Measurements from ENCODE around the gene FBXL13. TPM values are rescaled to one million over a fixed set of nuclear protein-coding genes. Genes with fewer than 3 reads are reported as not detected.

Gene FBXL13
- total and polyA plus RNA-seq, 5 donors from 2014 or later, result 0.19 to 0.42 TPM; not detected in 3

DNA sequence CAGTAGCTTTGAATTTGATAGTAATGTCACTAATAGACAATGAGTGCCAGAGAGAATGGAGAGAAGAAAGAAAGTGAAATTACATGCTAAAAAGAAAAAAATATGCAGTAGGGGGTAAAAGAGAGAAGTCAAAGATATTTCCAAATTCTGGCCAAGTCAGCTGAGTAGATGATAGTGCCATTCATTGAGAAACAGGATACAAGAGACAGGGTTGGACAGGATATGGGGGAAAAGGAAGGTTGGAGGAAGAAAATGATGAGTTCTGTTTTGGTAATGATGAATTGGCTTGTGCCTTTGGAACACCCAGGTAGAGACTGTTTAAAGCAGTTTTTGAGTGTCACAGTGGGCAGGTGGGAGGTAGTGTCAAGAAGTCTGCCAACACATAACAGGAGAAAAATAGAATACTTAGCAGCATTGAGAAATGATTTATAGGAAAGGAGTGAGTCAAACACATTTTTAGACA lies 83.5 kb downstream of the FBXL13 start:
- ATAC-seq (ENCODE audit: low read depth in 2 of 2) (no peak), DNase-seq (no peak)
- H3K27me3 ChIP-seq (ENCODE audit: control insufficient read depth, insufficient read depth, low read length), result peaks cover 3% of the 10 kb centered on the region
- H3K36me3 ChIP-seq (ENCODE audit: control insufficient read depth, insufficient read depth, low read length), result no peaks in the 10 kb centered on the region
- H3K4me1 ChIP-seq (ENCODE audit: control insufficient read depth, insufficient read depth, low read length, poor library complexity, severe bottlenecking), result no peaks in the 10 kb centered on the region
- H3K9me3 ChIP-seq (ENCODE audit: control insufficient read depth in 2 of 2, low read length in 2 of 2), result no peaks in the 10 kb centered on the region
- Mint-ChIP-seq H3K27me3 (peaks cover 5% of the 10 kb centered on the region), H3K27ac (no peak overlapping the region), H3K9me3 (peaks cover 0 to 2% (median 0%) of the 10 kb centered on the region in 7 donors), H3K4me1 (no peaks in the 10 kb centered on the region), H3K36me3 (no peaks in the 10 kb centered on the region), H3K4me3 (no peak overlapping the region)
- H3K4me3 ChIP-seq (ENCODE audit: low read depth, low read length), result no peak overlapping the region
- no peak overlapping the region for H3K27ac ChIP-seq (ENCODE audit: insufficient read depth, low read length, poor library complexity, severe bottlenecking)

DNA sequence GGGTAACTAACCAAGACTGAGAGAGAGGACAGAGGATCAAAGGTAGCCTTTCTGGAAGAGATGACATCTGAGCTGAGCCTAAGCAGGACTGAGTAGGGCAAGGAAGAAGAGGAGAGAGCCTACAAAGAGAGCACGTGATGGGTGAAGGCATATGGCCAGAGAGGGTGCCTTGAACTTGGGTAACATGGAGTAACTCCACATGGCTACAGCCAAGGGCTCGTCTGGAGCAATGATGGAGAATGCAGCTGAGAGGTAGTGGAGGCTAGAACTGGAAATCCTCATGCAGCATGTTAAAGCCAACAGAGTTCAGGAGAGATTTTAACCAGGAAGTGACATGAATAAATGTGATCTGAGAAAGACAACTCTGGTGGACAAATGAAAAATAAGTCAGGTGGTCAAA lies 84.0 kb downstream of the FBXL13 start:
- Histone ChIP-seq H3K36me3 (ENCODE audit: control insufficient read depth, insufficient read depth, low read length) (no peaks in the 10 kb centered on the region), H3K4me1 (ENCODE audit: control insufficient read depth, insufficient read depth, low read length, poor library complexity, severe bottlenecking) (no peaks in the 10 kb centered on the region), H3K27me3 (ENCODE audit: control insufficient read depth, insufficient read depth, low read length) (peaks cover 3% of the 10 kb centered on the region), H3K27ac (ENCODE audit: insufficient read depth, low read length, poor library complexity, severe bottlenecking) (no peak overlapping the region), H3K9me3 (ENCODE audit: control insufficient read depth in 2 of 2, low read length in 2 of 2) (no peaks in the 10 kb centered on the region), H3K4me3 (ENCODE audit: low read depth, low read length) (no peak overlapping the region)
- Mint-ChIP-seq H3K36me3 (no peaks in the 10 kb centered on the region), H3K4me3 (no peak overlapping the region), H3K27me3 (peaks cover 5% of the 10 kb centered on the region), H3K27ac (no peak overlapping the region), H3K4me1 (no peaks in the 10 kb centered on the region), H3K9me3 (peaks cover 0 to 2% (median 0%) of the 10 kb centered on the region in 7 donors)
- no peak for DNase-seq
- ATAC-seq (ENCODE audit: low read depth in 2 of 2), result no peak

GRCh38 chr7:102988631-102989560 lies 85.7 kb downstream of the FBXL13 start:
- no peaks in the 10 kb centered on the region for H3K27me3 Mint-ChIP-seq
- no peak for DNase-seq
- H3K4me3 ChIP-seq (ENCODE audit: low read depth, low read length), result no peak overlapping the region
- H3K4me1 Mint-ChIP-seq, result no peaks in the 10 kb centered on the region
- H3K9me3 ChIP-seq (ENCODE audit: control insufficient read depth in 2 of 2, low read length in 2 of 2), result no peaks in the 10 kb centered on the region
- no peak for ATAC-seq (ENCODE audit: low read depth in 2 of 2)
- peaks cover 0 to 2% (median 0%) of the 10 kb centered on the region in 7 donors for H3K9me3 Mint-ChIP-seq
- H3K27ac Mint-ChIP-seq, result no peak overlapping the region
- peaks cover 3% of the 10 kb centered on the region for H3K27me3 ChIP-seq (ENCODE audit: control insufficient read depth, insufficient read depth, low read length)
- H3K36me3 ChIP-seq (ENCODE audit: control insufficient read depth, insufficient read depth, low read length), result no peaks in the 10 kb centered on the region
- H3K27ac ChIP-seq (ENCODE audit: insufficient read depth, low read length, poor library complexity, severe bottlenecking), result no peak overlapping the region
- H3K4me3 Mint-ChIP-seq, result no peak overlapping the region
- H3K4me1 ChIP-seq (ENCODE audit: control insufficient read depth, insufficient read depth, low read length, poor library complexity, severe bottlenecking), result no peaks in the 10 kb centered on the region
- no peaks in the 10 kb centered on the region for H3K36me3 Mint-ChIP-seq

DNA sequence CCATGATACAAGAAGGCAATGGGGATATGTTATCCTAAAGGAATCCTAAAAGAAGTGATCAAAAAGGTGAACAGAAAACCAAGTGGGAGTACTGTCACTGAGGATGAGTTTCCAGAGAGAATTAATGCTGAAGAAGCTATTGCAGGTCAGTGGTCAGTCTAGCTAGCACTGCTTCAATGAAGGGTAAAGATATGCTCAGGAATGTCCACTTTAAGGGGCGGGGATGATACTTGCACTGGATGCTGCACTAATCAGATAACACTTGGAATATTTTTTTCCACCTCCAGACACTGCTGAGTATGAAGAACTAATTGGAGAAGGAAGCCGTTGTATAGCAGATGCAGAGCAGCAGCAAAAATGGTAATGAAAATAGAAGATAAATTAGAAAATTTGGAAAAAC lies 86.5 kb downstream of the FBXL13 start:
- peaks cover 0 to 2% (median 0%) of the 10 kb centered on the region in 7 donors for H3K9me3 Mint-ChIP-seq
- Histone ChIP-seq H3K36me3 (ENCODE audit: control insufficient read depth, insufficient read depth, low read length) (no peaks in the 10 kb centered on the region), H3K27ac (ENCODE audit: insufficient read depth, low read length, poor library complexity, severe bottlenecking) (no peak overlapping the region), H3K4me1 (ENCODE audit: control insufficient read depth, insufficient read depth, low read length, poor library complexity, severe bottlenecking) (no peaks in the 10 kb centered on the region), H3K9me3 (ENCODE audit: control insufficient read depth in 2 of 2, low read length in 2 of 2) (no peaks in the 10 kb centered on the region), H3K27me3 (ENCODE audit: control insufficient read depth, insufficient read depth, low read length) (peaks cover 3% of the 10 kb centered on the region), H3K4me3 (ENCODE audit: low read depth, low read length) (no peak overlapping the region)
- DNase-seq (no peak), ATAC-seq (ENCODE audit: low read depth in 2 of 2) (no peak)
- no peaks in the 10 kb centered on the region for H3K36me3 Mint-ChIP-seq
- no peaks in the 10 kb centered on the region for H3K4me1 Mint-ChIP-seq
- no peak overlapping the region for H3K27ac Mint-ChIP-seq
- no peak overlapping the region for H3K4me3 Mint-ChIP-seq
- no peaks in the 10 kb centered on the region for H3K27me3 Mint-ChIP-seq

DNA sequence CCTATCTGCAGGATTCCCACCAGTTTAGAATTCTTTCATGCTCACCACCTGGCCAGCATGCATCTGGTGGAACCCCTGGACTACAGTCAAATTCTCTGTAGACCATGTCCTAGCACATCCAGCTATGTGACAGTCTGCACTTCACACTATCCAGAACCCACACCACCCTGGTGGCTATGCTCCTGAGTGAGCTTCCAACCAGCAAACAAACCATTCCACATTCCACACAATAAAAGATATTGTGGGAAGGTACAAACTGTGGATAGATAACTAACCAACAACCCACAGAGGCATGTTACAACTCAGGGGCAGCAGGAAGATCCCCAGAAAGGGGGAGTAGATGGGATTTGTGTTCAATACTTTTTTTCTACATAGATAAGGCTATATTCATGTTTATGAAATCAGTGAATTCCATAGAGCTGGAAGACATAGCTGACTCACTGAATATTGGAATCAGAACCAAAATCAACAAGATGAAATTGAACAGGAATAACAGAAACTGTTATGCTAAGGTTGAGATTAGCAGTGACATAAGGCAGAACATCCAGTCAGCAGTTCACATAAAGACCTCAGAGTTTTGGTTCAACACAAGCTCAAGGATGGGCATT lies 89.3 kb downstream of the FBXL13 start:
- Mint-ChIP-seq H3K27me3 (no peaks in the 10 kb centered on the region), H3K36me3 (no peaks in the 10 kb centered on the region), H3K27ac (no peak overlapping the region), H3K9me3 (peaks cover 0 to 2% (median 0%) of the 10 kb centered on the region in 7 donors), H3K4me1 (no peaks in the 10 kb centered on the region), H3K4me3 (no peak overlapping the region)
- Histone ChIP-seq H3K9me3 (ENCODE audit: control insufficient read depth in 2 of 2, low read length in 2 of 2) (no peaks in the 10 kb centered on the region), H3K4me1 (ENCODE audit: control insufficient read depth, insufficient read depth, low read length, poor library complexity, severe bottlenecking) (no peaks in the 10 kb centered on the region), H3K27me3 (ENCODE audit: control insufficient read depth, insufficient read depth, low read length) (no peaks in the 10 kb centered on the region), H3K36me3 (ENCODE audit: control insufficient read depth, insufficient read depth, low read length) (no peaks in the 10 kb centered on the region), H3K4me3 (ENCODE audit: low read depth, low read length) (no peak overlapping the region), H3K27ac (ENCODE audit: insufficient read depth, low read length, poor library complexity, severe bottlenecking) (no peak overlapping the region)
- no peak for DNase-seq
- no peak for ATAC-seq (ENCODE audit: low read depth in 2 of 2)

DNA sequence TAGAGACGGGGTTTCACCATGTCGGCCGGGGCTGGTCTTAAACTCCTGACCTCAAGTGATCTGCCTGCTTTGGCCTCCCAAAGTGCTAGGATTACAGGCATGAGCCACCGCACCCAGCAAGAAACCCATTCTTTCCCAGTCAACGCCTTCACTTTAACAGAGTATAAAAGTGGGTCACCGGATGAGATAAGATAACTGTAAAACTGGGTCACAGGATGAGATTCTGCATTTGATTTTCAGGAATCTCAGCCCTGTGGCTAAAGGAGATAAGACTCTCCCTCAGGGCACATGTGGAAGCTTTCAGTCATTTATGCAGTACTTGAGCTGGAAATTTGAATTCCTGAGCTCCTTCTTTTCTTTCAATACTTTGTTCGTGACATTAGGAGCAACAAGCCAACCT lies 91.0 kb downstream of the FBXL13 start:
- Mint-ChIP-seq H3K27ac (no peak overlapping the region), H3K9me3 (peaks cover 0 to 2% (median 0%) of the 10 kb centered on the region in 7 donors), H3K4me3 (no peak overlapping the region), H3K4me1 (no peaks in the 10 kb centered on the region), H3K27me3 (no peaks in the 10 kb centered on the region), H3K36me3 (no peaks in the 10 kb centered on the region)
- H3K27ac ChIP-seq (ENCODE audit: insufficient read depth, low read length, poor library complexity, severe bottlenecking), result no peak overlapping the region
- ATAC-seq (ENCODE audit: low read depth in 2 of 2), result no peak
- H3K4me3 ChIP-seq (ENCODE audit: low read depth, low read length), result no peak overlapping the region
- no peak for DNase-seq
- no peaks in the 10 kb centered on the region for H3K4me1 ChIP-seq (ENCODE audit: control insufficient read depth, insufficient read depth, low read length, poor library complexity, severe bottlenecking)
- no peaks in the 10 kb centered on the region for H3K9me3 ChIP-seq (ENCODE audit: control insufficient read depth in 2 of 2, low read length in 2 of 2)
- no peaks in the 10 kb centered on the region for H3K27me3 ChIP-seq (ENCODE audit: control insufficient read depth, insufficient read depth, low read length)
- H3K36me3 ChIP-seq (ENCODE audit: control insufficient read depth, insufficient read depth, low read length), result no peaks in the 10 kb centered on the region

- no peak overlapping the region for H3K4me3 Mint-ChIP-seq
- no peak overlapping the region for H3K4me3 ChIP-seq (ENCODE audit: low read depth, low read length)
- H3K27ac ChIP-seq (ENCODE audit: insufficient read depth, low read length, poor library complexity, severe bottlenecking), result no peak overlapping the region
- no peaks in the 10 kb centered on the region for H3K36me3 ChIP-seq (ENCODE audit: control insufficient read depth, insufficient read depth, low read length)
- no peak for ATAC-seq (ENCODE audit: low read depth in 2 of 2)
- no peaks in the 10 kb centered on the region for H3K36me3 Mint-ChIP-seq
- H3K4me1 Mint-ChIP-seq, result no peaks in the 10 kb centered on the region
- H3K9me3 ChIP-seq (ENCODE audit: control insufficient read depth in 2 of 2, low read length in 2 of 2), result no peaks in the 10 kb centered on the region
- H3K27me3 ChIP-seq (ENCODE audit: control insufficient read depth, insufficient read depth, low read length), result no peaks in the 10 kb centered on the region
- H3K9me3 Mint-ChIP-seq, result peaks cover 0 to 2% (median 0%) of the 10 kb centered on the region in 7 donors
- peak overlapping the region in 1 of 3 donors; percentile 34 for H3K27ac Mint-ChIP-seq
- no peaks in the 10 kb centered on the region for H3K27me3 Mint-ChIP-seq
- H3K4me1 ChIP-seq (ENCODE audit: control insufficient read depth, insufficient read depth, low read length, poor library complexity, severe bottlenecking), result no peaks in the 10 kb centered on the region
- DNase-seq, result no peak
Observed at GRCh38 chr7:102982235-102982634, 92.4 kb downstream of the FBXL13 start.
